Stimulated activated naive CD8-positive, alpha-beta T cell treated with anti-CD3 and anti-CD28 coated beads, Interleukin-15, amount 100 ng/mL, for 72 hours (primary cell): ENCODE results near the gene ADAMTS3.

Source experiments
- ATAC-seq: fragments of 150-1000 bp; cut with Tn5 transposase; 2 replicates; pipeline ENCODE4 v1.10.0; 2021; ENCODE audit warnings: mild to moderate bottlenecking, moderate library complexity
- DNase-seq, 2 donors: peaks; one replicate each; pipeline ENCODE4 v3.0.0; 2021 to 2022
- H3K27ac Mint-ChIP-seq, 2 donors: one replicate each; pipeline ENCODE4 v1.8.0; 2022; ENCODE audit warnings: mild to moderate bottlenecking in 2 of 2, mixed read lengths in 2 of 2, moderate library complexity in 2 of 2
- H3K27me3 Mint-ChIP-seq: one replicate; pipeline ENCODE4 v1.8.0; 2022; ENCODE audit warnings: mixed read lengths
- H3K4me1 Mint-ChIP-seq: one replicate; pipeline ENCODE4 v1.8.0; 2022; ENCODE audit warnings: mild to moderate bottlenecking, mixed read lengths
- H3K4me3 Mint-ChIP-seq, 2 donors: one replicate each; pipeline ENCODE4 v1.8.0; 2022; ENCODE audit warnings: mild to moderate bottlenecking in 2 of 2, mixed read lengths in 2 of 2, moderate library complexity in 1 of 2
- H3K9me3 Mint-ChIP-seq, 2 donors: one replicate each; pipeline ENCODE4 v1.8.0; 2022; ENCODE audit warnings: mixed read lengths in 2 of 2

ADAMTS3 gene

GRCh38 chr4:72568959-72569718, at the start of gene ADAMTS3:
Gene ADAMTS3 (minus strand): TSS chr4:72569221. CDS start chr4:72568762, 459 bp downstream.
- DNase-seq (peak in 1 of 2 donors; percentile 12), ATAC-seq (peak; percentile 58)
- Mint-ChIP-seq H3K27ac (no peak within 1 kb of the TSS), H3K27me3 (peaks cover 50% of the 10 kb centered on the region), H3K9me3 (no peaks in the 10 kb centered on the region), H3K4me3 (peak within 1 kb of the TSS; percentile 67 to 89), H3K4me1 (peaks cover 27% of the 10 kb centered on the region)

GRCh38 chr4:72613959-72614358, 44.9 kb upstream of the ADAMTS3 start:
- Mint-ChIP-seq H3K27ac (no peak overlapping the region), H3K27me3 (peaks cover 13% of the 10 kb centered on the region), H3K4me1 (no peaks in the 10 kb centered on the region), H3K4me3 (no peak overlapping the region), H3K9me3 (no peaks in the 10 kb centered on the region)
- DNase-seq (no peak), ATAC-seq (no peak)

GRCh38 chr4:72606751-72607150, 37.7 kb upstream of the ADAMTS3 start:
- no peak for ATAC-seq
- Mint-ChIP-seq H3K9me3 (peaks cover 9 to 12% of the 10 kb centered on the region in 2 donors), H3K27ac (no peak overlapping the region), H3K4me3 (no peak overlapping the region), H3K4me1 (no peaks in the 10 kb centered on the region), H3K27me3 (peaks cover 7% of the 10 kb centered on the region)
- DNase-seq, result no peak

- H3K4me1 Mint-ChIP-seq, result no peaks in the 10 kb centered on the region
- H3K9me3 Mint-ChIP-seq, result peaks cover 9 to 12% of the 10 kb centered on the region in 2 donors
- no peak overlapping the region for H3K4me3 Mint-ChIP-seq
- ATAC-seq (no peak), DNase-seq (no peak)
- H3K27ac Mint-ChIP-seq, result no peak overlapping the region
- no peaks in the 10 kb centered on the region for H3K27me3 Mint-ChIP-seq
Measured at GRCh38 chr4:72604324-72604723, 35.3 kb upstream of the ADAMTS3 start.

GRCh38 chr4:72602396-72603376, 33.7 kb upstream of the ADAMTS3 start:
- ATAC-seq (no peak), DNase-seq (no peak)
- H3K4me1 Mint-ChIP-seq, result no peaks in the 10 kb centered on the region
- no peaks in the 10 kb centered on the region for H3K27me3 Mint-ChIP-seq
- no peak overlapping the region for H3K27ac Mint-ChIP-seq
- no peak overlapping the region for H3K4me3 Mint-ChIP-seq
- peaks cover 9 to 12% of the 10 kb centered on the region in 2 donors for H3K9me3 Mint-ChIP-seq

- Mint-ChIP-seq H3K27me3 (no peaks in the 10 kb centered on the region), H3K4me1 (no peaks in the 10 kb centered on the region), H3K27ac (no peak overlapping the region), H3K4me3 (no peak overlapping the region), H3K9me3 (no peaks in the 10 kb centered on the region)
- DNase-seq (no peak), ATAC-seq (no peak)
Measured at GRCh38 chr4:72591547-72592454, 22.8 kb upstream of the ADAMTS3 start.

- no peak overlapping the region for H3K27ac Mint-ChIP-seq
- H3K4me3 Mint-ChIP-seq, result no peak overlapping the region
- H3K4me1 Mint-ChIP-seq, result no peaks in the 10 kb centered on the region
- no peaks in the 10 kb centered on the region for H3K27me3 Mint-ChIP-seq
- no peak for DNase-seq
- no peaks in the 10 kb centered on the region for H3K9me3 Mint-ChIP-seq
- ATAC-seq, result no peak
Measured at GRCh38 chr4:72587334-72587733, 18.3 kb upstream of the ADAMTS3 start.

- Mint-ChIP-seq H3K4me3 (no peak overlapping the region), H3K27me3 (no peaks in the 10 kb centered on the region), H3K27ac (no peak overlapping the region), H3K4me1 (no peaks in the 10 kb centered on the region), H3K9me3 (no peaks in the 10 kb centered on the region)
- DNase-seq, result no peak
- ATAC-seq, result no peak
Measured at GRCh38 chr4:72582853-72583252, 13.8 kb upstream of the ADAMTS3 start.

- Mint-ChIP-seq H3K27ac (no peak overlapping the region), H3K9me3 (no peaks in the 10 kb centered on the region), H3K4me1 (no peaks in the 10 kb centered on the region), H3K27me3 (no peaks in the 10 kb centered on the region), H3K4me3 (no peak overlapping the region)
- ATAC-seq (no peak), DNase-seq (no peak)
Measured at GRCh38 chr4:72577211-72577610, 8.2 kb upstream of the ADAMTS3 start.

- Mint-ChIP-seq H3K27ac (no peak overlapping the region), H3K4me3 (no peak overlapping the region), H3K4me1 (peaks cover 27% of the 10 kb centered on the region), H3K9me3 (no peaks in the 10 kb centered on the region), H3K27me3 (peaks cover 49% of the 10 kb centered on the region)
- DNase-seq, result no peak
- ATAC-seq, result no peak
Measured at GRCh38 chr4:72571337-72571736, 2.3 kb upstream of the ADAMTS3 start.

- ATAC-seq (no peak), DNase-seq (no peak)
- H3K9me3 Mint-ChIP-seq, result no peaks in the 10 kb centered on the region
- no peak overlapping the region for H3K27ac Mint-ChIP-seq
- H3K4me1 Mint-ChIP-seq, result peaks cover 27% of the 10 kb centered on the region
- peak overlapping the region; percentile 35 to 74 for H3K4me3 Mint-ChIP-seq
- H3K27me3 Mint-ChIP-seq, result peaks cover 50% of the 10 kb centered on the region
Measured at GRCh38 chr4:72569719-72570235, 756 bp upstream of the ADAMTS3 start.

- Mint-ChIP-seq H3K27ac (no peak overlapping the region), H3K9me3 (no peaks in the 10 kb centered on the region), H3K4me1 (peaks cover 27% of the 10 kb centered on the region), H3K27me3 (peaks cover 59% of the 10 kb centered on the region), H3K4me3 (peak overlapping the region; percentile 67 to 70)
- DNase-seq (peak in 1 of 2 donors; percentile 5), ATAC-seq (peak; percentile 58)
Measured at GRCh38 chr4:72567821-72568675, 973 bp downstream of the ADAMTS3 start.

GRCh38 chr4:72567036-72567435, 2.0 kb downstream of the ADAMTS3 start:
- Mint-ChIP-seq H3K27ac (no peak overlapping the region), H3K27me3 (peaks cover 59% of the 10 kb centered on the region), H3K4me1 (peaks cover 27% of the 10 kb centered on the region), H3K9me3 (no peaks in the 10 kb centered on the region), H3K4me3 (no peak overlapping the region)
- ATAC-seq (no peak), DNase-seq (no peak)

- Mint-ChIP-seq H3K9me3 (no peaks in the 10 kb centered on the region), H3K27ac (no peak overlapping the region), H3K4me1 (peaks cover 27% of the 10 kb centered on the region), H3K4me3 (no peak overlapping the region), H3K27me3 (peaks cover 59% of the 10 kb centered on the region)
- DNase-seq (no peak), ATAC-seq (no peak)
Measured at GRCh38 chr4:72566464-72566972, 2.5 kb downstream of the ADAMTS3 start.
